CD4-positive, alpha-beta T cell treated with Interferon alpha-2 for 1 hour (primary cell): ENCODE measurements around the gene CCDC57.

Experiments used
- DNase-seq, 2 donors: peaks; one replicate each; pipeline ENCODE4 v3.0.0-alpha.2; 2020 to 2022

Gene CCDC57

GRCh38 chr17:82089723-82090548 is 122.7 kb downstream of the CCDC57 start:
- DNase-seq = no peak

- no peak for DNase-seq
Measured at GRCh38 chr17:82088838-82089722, 123.6 kb downstream of the CCDC57 start.

GRCh38 chr17:82087961-82088837 is 124.4 kb downstream of the CCDC57 start:
- no peak for DNase-seq

- DNase-seq = no peak
Measured at GRCh38 chr17:82086941-82087906, 125.4 kb downstream of the CCDC57 start.

- DNase-seq = no peak
Measured at GRCh38 chr17:82085931-82086764, 126.5 kb downstream of the CCDC57 start.

GRCh38 chr17:82085031-82085861 is 127.4 kb downstream of the CCDC57 start:
- DNase-seq = no peak

- no peak for DNase-seq
Measured at GRCh38 chr17:82084373-82085030, 128.1 kb downstream of the CCDC57 start.

GRCh38 chr17:82083533-82084359 is 128.9 kb downstream of the CCDC57 start:
- no peak for DNase-seq

GRCh38 chr17:82083009-82083408 is 129.6 kb downstream of the CCDC57 start:
- no peak for DNase-seq

- no peak for DNase-seq
Measured at GRCh38 chr17:82082456-82082855, 130.2 kb downstream of the CCDC57 start.

GRCh38 chr17:82081966-82082365 is 130.7 kb downstream of the CCDC57 start:
- DNase-seq = no peak

- no peak for DNase-seq
Measured at GRCh38 chr17:82081546-82081945, 131.1 kb downstream of the CCDC57 start.

- no peak for DNase-seq
Measured at GRCh38 chr17:82080789-82081464, 131.7 kb downstream of the CCDC57 start.

- DNase-seq = no peak
Measured at GRCh38 chr17:82080048-82080788, 132.4 kb downstream of the CCDC57 start.

GRCh38 chr17:82079001-82079677 is 133.5 kb downstream of the CCDC57 start:
- DNase-seq = no peak

- DNase-seq = no peak
Measured at GRCh38 chr17:82078433-82078832, 134.2 kb downstream of the CCDC57 start.
